Hepatocyte (in vitro differentiated cells): Measurements from ENCODE around the gene TGM3. TPM values are rescaled to one million over a fixed set of nuclear protein-coding genes. Genes with fewer than 3 reads are reported as not detected.

Experiments
- DNase-seq: peaks from one replicate; pipeline ENCODE4 v3.0.0-alpha.2; 2016; ENCODE audit warnings: low spot score
- H2AFZ ChIP-seq: fragments of 200-600 bp; sonication (generic); 2 replicates; pipeline ENCODE4 v1.6.0; 2016; ENCODE audit warnings: antibody characterized with exemption, mild to moderate bottlenecking
- H3K27ac ChIP-seq: fragments of 200-600 bp; sonication (generic); 2 replicates; pipeline ENCODE4 v1.5.1; 2016; ENCODE audit warnings: mild to moderate bottlenecking
- H3K27me3 ChIP-seq: fragments of 200-600 bp; sonication (generic); 2 replicates; pipeline ENCODE4 v1.6.1; 2016
- H3K36me3 ChIP-seq: fragments of 200-600 bp; sonication (generic); replicated peaks from 2 replicates; pipeline ENCODE4 v1.5.1; 2016; ENCODE audit warnings: low read depth; ENCODE audit not compliant: insufficient read depth
- H3K4me1 ChIP-seq: fragments of 200-600 bp; sonication (generic); 2 replicates; pipeline ENCODE4 v1.5.1; 2016; ENCODE audit warnings: mild to moderate bottlenecking, moderate library complexity; ENCODE audit not compliant: insufficient read depth
- H3K4me2 ChIP-seq: fragments of 200-600 bp; sonication (generic); 2 replicates; pipeline ENCODE4 v1.6.0; 2016
- H3K4me3 ChIP-seq: fragments of 200-600 bp; sonication (generic); 2 replicates; pipeline ENCODE4 v1.5.1; 2016; ENCODE audit warnings: mild to moderate bottlenecking
- H3K79me2 ChIP-seq: fragments of 200-600 bp; sonication (generic); 2 replicates; pipeline ENCODE4 v1.6.0; 2017; ENCODE audit warnings: mild to moderate bottlenecking
- H3K9me2 ChIP-seq: fragments of 200-600 bp; sonication (generic); replicated peaks from 2 replicates; pipeline ENCODE4 v1.6.0; 2017; ENCODE audit warnings: mild to moderate bottlenecking; ENCODE audit not compliant: insufficient read depth
- H3K9me3 ChIP-seq: fragments of 200-600 bp; sonication (generic); 2 replicates; pipeline ENCODE4 v1.5.1; 2016; ENCODE audit warnings: low read depth, mild to moderate bottlenecking
- H4K20me1 ChIP-seq: fragments of 200-600 bp; sonication (generic); 2 replicates; pipeline ENCODE4 v1.6.0; 2016; ENCODE audit warnings: mild to moderate bottlenecking; ENCODE audit not compliant: insufficient read depth, poor library complexity, severe bottlenecking
- CTCF ChIP-seq: fragments of 200-600 bp; sonication (generic); IDR thresholded peaks from 2 replicates; pipeline ENCODE4 v1.5.1; 2016; ENCODE audit warnings: antibody characterized with exemption, mild to moderate bottlenecking; ENCODE audit not compliant: poor library complexity
- EZH2 ChIP-seq: fragments of 200-600 bp; sonication (generic); IDR thresholded peaks from 2 replicates; pipeline ENCODE4 v1.6.1; 2016; ENCODE audit warnings: antibody characterized with exemption, mild to moderate bottlenecking, borderline replicate concordance
- EZH2phosphoT487 ChIP-seq: fragments of 200-600 bp; sonication (generic); IDR thresholded peaks from one replicate; pipeline ENCODE4 v1.6.1; 2018; ENCODE audit warnings: antibody characterized with exemption, mild to moderate bottlenecking, low read depth, moderate library complexity; ENCODE audit not compliant: unreplicated experiment, severe bottlenecking
- WGBS: methylation state at CpG from one replicate; pipeline ENCODE4 v1.1.6; 2016; ENCODE audit warnings: low lambda C conversion rate; ENCODE audit errors: missing lambda C conversion rate; 5-methylcytosine and 5-hydroxymethylcytosine counted together
- polyA plus RNA-seq: library from polyadenylated mRNA; unstranded; fragments of >200 nt; fragmentation: Nextera tagmentation; extraction: Ambion mirVana; gene quantifications from 2 replicates; pipeline ENCODE4 v1.2.1, GENCODE V29; 2016
- total RNA-seq: library from RNA; depleted of rRNA; stranded (reverse); fragments of >200 nt; gene quantifications from 2 replicates; pipeline ENCODE4 v1.2.3, GENCODE V29; 2014

TGM3 gene
- total and polyA plus RNA-seq, 2 experiments from 2014 or later: 0.15 to 0.23 TPM

- no peaks in the 10 kb centered on the region for H3K79me2 ChIP-seq
- H3K27ac ChIP-seq: no peak overlapping the region
- H4K20me1 ChIP-seq: no peaks in the 10 kb centered on the region
- H3K36me3 ChIP-seq: no peaks in the 10 kb centered on the region
- no peak overlapping the region for H3K4me3 ChIP-seq
- WGBS: 79% methylated on average over 7 of the region's 7 CpGs
- TF ChIP-seq CTCF (no peak), EZH2 (no peak), EZH2phosphoT487 (no peak)
- H3K4me2 ChIP-seq: no peak overlapping the region
- no peak for DNase-seq
- no peaks in the 10 kb centered on the region for H3K9me2 ChIP-seq
- no peaks in the 10 kb centered on the region for H3K27me3 ChIP-seq
- no peaks in the 10 kb centered on the region for H3K4me1 ChIP-seq
- no peak overlapping the region for H2AFZ ChIP-seq
- no peaks in the 10 kb centered on the region for H3K9me3 ChIP-seq
These were observed 45.5 kb downstream of the TGM3 start for GRCh38 chr20:2341336-2341735.

- H3K36me3 ChIP-seq: no peaks in the 10 kb centered on the region
- no peaks in the 10 kb centered on the region for H4K20me1 ChIP-seq
- H3K4me3 ChIP-seq: no peak overlapping the region
- no peak overlapping the region for H3K27ac ChIP-seq
- no peaks in the 10 kb centered on the region for H3K27me3 ChIP-seq
- DNase-seq: no peak
- H3K9me3 ChIP-seq: no peaks in the 10 kb centered on the region
- no peaks in the 10 kb centered on the region for H3K9me2 ChIP-seq
- no peak overlapping the region for H3K4me2 ChIP-seq
- 81% methylated on average over 3 of the region's 3 CpGs for WGBS
- H2AFZ ChIP-seq: no peak overlapping the region
- no peaks in the 10 kb centered on the region for H3K4me1 ChIP-seq
- TF ChIP-seq EZH2phosphoT487: no peak
- TF ChIP-seq EZH2: no peak
- TF ChIP-seq CTCF: no peak
- no peaks in the 10 kb centered on the region for H3K79me2 ChIP-seq
These were observed 46.4 kb downstream of the TGM3 start for GRCh38 chr20:2342243-2342642.

GRCh38 chr20:2346188-2346587 is 50.4 kb downstream of the TGM3 start:
- Histone ChIP-seq H3K9me2 (no peaks in the 10 kb centered on the region), H3K9me3 (no peaks in the 10 kb centered on the region), H3K27ac (no peak overlapping the region), H4K20me1 (no peaks in the 10 kb centered on the region), H3K4me1 (no peaks in the 10 kb centered on the region), H3K4me3 (no peak overlapping the region), H3K27me3 (no peaks in the 10 kb centered on the region), H3K79me2 (no peaks in the 10 kb centered on the region), H3K36me3 (no peaks in the 10 kb centered on the region), H3K4me2 (no peak overlapping the region), H2AFZ (no peak overlapping the region)
- TF ChIP-seq CTCF (no peak), EZH2 (no peak), EZH2phosphoT487 (no peak)
- no peak for DNase-seq
- WGBS: 84% methylated on average over 3 of the region's 3 CpGs

GRCh38 chr20:2348336-2348735 is 52.5 kb downstream of the TGM3 start:
- no peak overlapping the region for H3K27ac ChIP-seq
- H3K4me2 ChIP-seq: no peak overlapping the region
- no peaks in the 10 kb centered on the region for H3K9me2 ChIP-seq
- H3K9me3 ChIP-seq: no peaks in the 10 kb centered on the region
- H3K79me2 ChIP-seq: no peaks in the 10 kb centered on the region
- no peak overlapping the region for H2AFZ ChIP-seq
- DNase-seq: no peak
- no peak overlapping the region for H3K4me3 ChIP-seq
- TF ChIP-seq EZH2 (no peak), EZH2phosphoT487 (no peak), CTCF (no peak)
- no peaks in the 10 kb centered on the region for H3K36me3 ChIP-seq
- WGBS: 89% methylated on average over 5 of the region's 5 CpGs
- no peaks in the 10 kb centered on the region for H4K20me1 ChIP-seq
- H3K27me3 ChIP-seq: no peaks in the 10 kb centered on the region
- H3K4me1 ChIP-seq: no peaks in the 10 kb centered on the region
